Measurements from ENCODE around the gene PTPRM. TPM values are rescaled to one million over a fixed set of nuclear protein-coding genes. Genes with fewer than 3 reads are reported as not detected.

PTPRM gene
- total RNA-seq, 1 experiment from 2014 or later: not detected

GRCh38 chr18:8409151-8409550 lies 842.0 kb downstream of the PTPRM start:
- intact Hi-C loops (cut with micrococcal nuclease; ENCODE audit: unreplicated experiment): loop anchor here (5.0 kb wide), 1 partner anchor 48 kb away; no protein-coding TSS in a partner anchor
- H3K36me3 ChIP-seq (ENCODE audit: insufficient read depth, low read length, poor library complexity, severe bottlenecking): no peaks in the 10 kb centered on the region
- H3K27ac ChIP-seq (ENCODE audit: low read depth, low read length, poor library complexity, severe bottlenecking): no peak overlapping the region
- H3K4me3 ChIP-seq (ENCODE audit: low read depth, low read length, poor library complexity, severe bottlenecking): no peak overlapping the region
- BruUV-seq (replicated peaks): no TSS peak
- ChIA-PET CTCF (no interaction called here), POLR2A (ENCODE audit: low non-redundant PET) (no interaction called here)
- DNase-seq (ENCODE audit: low spot score): no peak
- no peaks in the 10 kb centered on the region for H3K4me1 ChIP-seq (ENCODE audit: insufficient read depth, low read length, poor library complexity, severe bottlenecking)
- no peak for TF ChIP-seq CTCF (conservative IDR thresholded peaks at IDR 0.05; ENCODE audit: low read depth, low read length)
- no peaks in the 10 kb centered on the region for H3K27me3 ChIP-seq (replicated peaks; ENCODE audit: insufficient read depth, low read depth, low read length, poor library complexity)
- no peaks in the 10 kb centered on the region for H3K9me3 ChIP-seq (ENCODE audit: low read depth, low read length, poor library complexity, severe bottlenecking)

- no TSS peak for BruUV-seq (replicated peaks)
- CTCF ChIA-PET: no interaction called here
Observed at GRCh38 chr18:8411492-8411891, 844.4 kb downstream of the PTPRM start.

GRCh38 chr18:8412117-8412516 lies 845.0 kb downstream of the PTPRM start:
- no peak for DNase-seq (ENCODE audit: low spot score)
- Histone ChIP-seq H3K9me3 (ENCODE audit: low read depth, low read length, poor library complexity, severe bottlenecking) (no peaks in the 10 kb centered on the region), H3K4me3 (ENCODE audit: low read depth, low read length, poor library complexity, severe bottlenecking) (no peak overlapping the region), H3K27me3 (replicated peaks; ENCODE audit: insufficient read depth, low read depth, low read length, poor library complexity) (peaks cover 11% of the 10 kb centered on the region), H3K36me3 (ENCODE audit: insufficient read depth, low read length, poor library complexity, severe bottlenecking) (no peaks in the 10 kb centered on the region), H3K4me1 (ENCODE audit: insufficient read depth, low read length, poor library complexity, severe bottlenecking) (no peaks in the 10 kb centered on the region), H3K27ac (ENCODE audit: low read depth, low read length, poor library complexity, severe bottlenecking) (no peak overlapping the region)
- intact Hi-C loops (cut with micrococcal nuclease; ENCODE audit: unreplicated experiment): no loop called here
- TF ChIP-seq CTCF (conservative IDR thresholded peaks at IDR 0.05; ENCODE audit: low read depth, low read length): no peak
- no peak for TF ChIP-seq EZH2 (IDR thresholded peaks at IDR 0.05; ENCODE audit: borderline replicate concordance, low read depth, low read length, poor library complexity, severe bottlenecking)
- ChIA-PET CTCF (no interaction called here), POLR2A (ENCODE audit: low non-redundant PET) (no interaction called here)
- BruUV-seq (replicated peaks): no TSS peak

More at GRCh38 chr18:8411492-8411891, 844.4 kb downstream of the PTPRM start:
- H3K27ac ChIP-seq (ENCODE audit: low read depth, low read length, poor library complexity, severe bottlenecking): no peak overlapping the region
- no peaks in the 10 kb centered on the region for H3K36me3 ChIP-seq (ENCODE audit: insufficient read depth, low read length, poor library complexity, severe bottlenecking)
- H3K9me3 ChIP-seq (ENCODE audit: low read depth, low read length, poor library complexity, severe bottlenecking): no peaks in the 10 kb centered on the region
- no peak for DNase-seq (ENCODE audit: low spot score)
- TF ChIP-seq EZH2 (IDR thresholded peaks at IDR 0.05; ENCODE audit: borderline replicate concordance, low read depth, low read length, poor library complexity, severe bottlenecking): no peak
- TF ChIP-seq CTCF (conservative IDR thresholded peaks at IDR 0.05; ENCODE audit: low read depth, low read length): no peak
- H3K4me3 ChIP-seq (ENCODE audit: low read depth, low read length, poor library complexity, severe bottlenecking): no peak overlapping the region
- POLR2A ChIA-PET (ENCODE audit: low non-redundant PET): no interaction called here
- peaks cover 11% of the 10 kb centered on the region for H3K27me3 ChIP-seq (replicated peaks; ENCODE audit: insufficient read depth, low read depth, low read length, poor library complexity)
- intact Hi-C loops (cut with micrococcal nuclease; ENCODE audit: unreplicated experiment): no loop called here
- no peaks in the 10 kb centered on the region for H3K4me1 ChIP-seq (ENCODE audit: insufficient read depth, low read length, poor library complexity, severe bottlenecking)
